Glutamatergic neuron (in vitro differentiated cells): ENCODE data around the gene LAMA1. TPM values are rescaled to one million over a fixed set of nuclear protein-coding genes. Genes with fewer than 3 reads are reported as not detected.

ENCODE experiments used
- DNase-seq: peaks from one replicate; pipeline ENCODE4 v3.0.0; 2022
- H3K27ac Mint-ChIP-seq: one replicate; pipeline ENCODE4 v1.8.0; 2020; ENCODE audit warnings: mild to moderate bottlenecking, mixed read lengths, inconsistent platforms; ENCODE audit not compliant: unreplicated experiment
- H3K27me3 Mint-ChIP-seq: one replicate; pipeline ENCODE4 v1.8.0; 2020; ENCODE audit warnings: mild to moderate bottlenecking, moderate library complexity, mixed read lengths, inconsistent platforms; ENCODE audit not compliant: unreplicated experiment
- H3K36me3 Mint-ChIP-seq: one replicate; pipeline ENCODE4 v1.8.0; 2020; ENCODE audit warnings: mild to moderate bottlenecking, mixed read lengths, inconsistent platforms; ENCODE audit not compliant: unreplicated experiment
- H3K4me1 Mint-ChIP-seq: one replicate; pipeline ENCODE4 v1.8.0; 2020; ENCODE audit warnings: mild to moderate bottlenecking, low read depth, mixed read lengths, inconsistent platforms; ENCODE audit not compliant: unreplicated experiment
- H3K4me3 Mint-ChIP-seq: one replicate; pipeline ENCODE4 v1.8.0; 2020; ENCODE audit warnings: mild to moderate bottlenecking, mixed read lengths, inconsistent platforms; ENCODE audit not compliant: unreplicated experiment
- H3K9me3 Mint-ChIP-seq: one replicate; pipeline ENCODE4 v1.8.0; 2020; ENCODE audit warnings: mild to moderate bottlenecking, moderate library complexity, mixed read lengths, inconsistent platforms; ENCODE audit not compliant: unreplicated experiment
- CTCF ChIP-seq: fragments of 200-600 bp; sonication (generic); IDR thresholded peaks from one replicate; pipeline ENCODE4 v1.5.0; 2021; ENCODE audit not compliant: partially characterized antibody, unreplicated experiment
- total RNA-seq: library from RNA; stranded (reverse); fragmentation: NEBNext Ultra II Directional; extraction: Animal tissue kit (Norgen Biotek cat#: 25700); gene quantifications from one replicate; pipeline ENCODE4 v1.2.1, GENCODE V29; 2021; ENCODE audit not compliant: unreplicated experiment

Gene LAMA1
- total RNA-seq, 1 donor from 2014 or later, result 32.0 TPM

GRCh38 chr18:7011142-7011541 is 106.5 kb downstream of the LAMA1 start:
- Mint-ChIP-seq H3K4me1 (no peaks in the 10 kb centered on the region), H3K9me3 (no peaks in the 10 kb centered on the region), H3K27me3 (no peaks in the 10 kb centered on the region), H3K4me3 (no peak overlapping the region), H3K36me3 (no peaks in the 10 kb centered on the region), H3K27ac (no peak overlapping the region)
- DNase-seq, result no peak
- TF ChIP-seq CTCF, result no peak

- TF ChIP-seq CTCF, result no peak
- Mint-ChIP-seq H3K4me3 (no peak overlapping the region), H3K27me3 (no peaks in the 10 kb centered on the region), H3K9me3 (peaks cover 1% of the 10 kb centered on the region), H3K4me1 (no peaks in the 10 kb centered on the region), H3K36me3 (peaks cover 4% of the 10 kb centered on the region), H3K27ac (no peak overlapping the region)
- no peak for DNase-seq
Observed at GRCh38 chr18:7004009-7004408, 113.6 kb downstream of the LAMA1 start.

GRCh38 chr18:7002107-7002506 is 115.5 kb downstream of the LAMA1 start:
- Mint-ChIP-seq H3K27ac (no peak overlapping the region), H3K27me3 (no peaks in the 10 kb centered on the region), H3K36me3 (peaks cover 4% of the 10 kb centered on the region), H3K4me1 (no peaks in the 10 kb centered on the region), H3K9me3 (peaks cover 1% of the 10 kb centered on the region), H3K4me3 (no peak overlapping the region)
- no peak for TF ChIP-seq CTCF
- no peak for DNase-seq

GRCh38 chr18:7000484-7001096 is 117.0 kb downstream of the LAMA1 start:
- H3K4me1 Mint-ChIP-seq, result no peaks in the 10 kb centered on the region
- H3K4me3 Mint-ChIP-seq, result no peak overlapping the region
- TF ChIP-seq CTCF, result peak; percentile 30
- H3K9me3 Mint-ChIP-seq, result peaks cover 1% of the 10 kb centered on the region
- no peak overlapping the region for H3K27ac Mint-ChIP-seq
- no peaks in the 10 kb centered on the region for H3K27me3 Mint-ChIP-seq
- no peak for DNase-seq
- H3K36me3 Mint-ChIP-seq, result peaks cover 4% of the 10 kb centered on the region

- H3K36me3 Mint-ChIP-seq, result no peaks in the 10 kb centered on the region
- DNase-seq, result no peak
- no peak overlapping the region for H3K4me3 Mint-ChIP-seq
- no peak overlapping the region for H3K27ac Mint-ChIP-seq
- no peak for TF ChIP-seq CTCF
- peaks cover 2% of the 10 kb centered on the region for H3K4me1 Mint-ChIP-seq
- peaks cover 1% of the 10 kb centered on the region for H3K9me3 Mint-ChIP-seq
- no peaks in the 10 kb centered on the region for H3K27me3 Mint-ChIP-seq
Observed at GRCh38 chr18:6997808-6998207, 119.8 kb downstream of the LAMA1 start.
